Upper lobe of right lung (tissue), 1 donor: ENCODE measurements around the gene CCDC179. TPM values are rescaled to one million over a fixed set of nuclear protein-coding genes. Genes with fewer than 3 reads are reported as not detected.
A peak's percentile ranks its signal among the peaks of the same experiment; 100 is the strongest.

Experiments used
- ATAC-seq: fragments of 200-7000 bp; cut with Tn5 transposase; one replicate; pipeline ENCODE4 v1.9.1; 2020; ENCODE audit warnings: mild to moderate bottlenecking, moderate library complexity
- DNase-seq: peaks from one replicate; pipeline ENCODE4 v3.0.0-alpha.2; 2020
- H3K27ac ChIP-seq: fragments of 200-600 bp; one replicate; pipeline ENCODE4 v1.8.0; 2022
- H3K27me3 ChIP-seq: fragments of 200-600 bp; one replicate; pipeline ENCODE4 v1.8.0; 2022; ENCODE audit warnings: mild to moderate bottlenecking
- H3K36me3 ChIP-seq: fragments of 200-600 bp; one replicate; pipeline ENCODE4 v1.8.0; 2022
- H3K4me1 ChIP-seq: fragments of 200-600 bp; one replicate; pipeline ENCODE4 v1.8.0; 2022
- H3K4me3 ChIP-seq: fragments of 200-600 bp; one replicate; pipeline ENCODE4 v1.8.0; 2022; ENCODE audit warnings: mild to moderate bottlenecking
- H3K9me3 ChIP-seq: fragments of 200-600 bp; one replicate; pipeline ENCODE4 v1.8.0; 2022
- intact Hi-C: fragments of 100-400 bp; cut with DNase I; formaldehyde crosslinking; loops from one replicate; pipeline ENCODE4 v1.11.0; 2022
- total RNA-seq: library from RNA; stranded (reverse); fragmentation: NEBNext Ultra II Directional; extraction: Animal tissue kit (Norgen Biotek cat#: 25700); gene quantifications from one replicate; pipeline ENCODE4 v1.2.1, GENCODE V29; 2021
- TF ChIP-seq, protein P1 (sequence below): fragments of 200-600 bp; IDR thresholded peaks from one replicate; pipeline ENCODE4 v1.8.0; 2022; ENCODE audit warnings: antibody characterized with exemption
- donor health status: DM: no; HTN: yes; CAD: no; lungs with severe emphysema.

Gene CCDC179
- total RNA-seq, 1 donor from 2014 or later: not detected

DNA sequence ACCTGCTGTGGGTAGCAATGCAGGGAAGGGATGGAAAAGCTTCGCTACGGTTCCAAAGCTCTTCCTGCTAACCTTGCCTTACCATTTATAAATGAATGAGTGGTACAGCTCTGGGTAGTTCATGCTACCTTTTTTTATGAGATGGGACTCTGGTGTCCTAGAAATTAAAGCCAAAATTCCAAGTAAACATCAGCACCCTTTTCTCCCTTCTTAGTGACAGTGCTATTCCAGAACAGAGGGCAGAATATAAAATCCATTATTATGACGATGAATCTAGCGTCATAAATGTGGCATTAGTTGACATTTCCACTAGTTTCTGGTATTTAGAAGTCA, 30.2 kb downstream of the CCDC179 start:
- H3K27ac ChIP-seq: no peak overlapping the region

DNA sequence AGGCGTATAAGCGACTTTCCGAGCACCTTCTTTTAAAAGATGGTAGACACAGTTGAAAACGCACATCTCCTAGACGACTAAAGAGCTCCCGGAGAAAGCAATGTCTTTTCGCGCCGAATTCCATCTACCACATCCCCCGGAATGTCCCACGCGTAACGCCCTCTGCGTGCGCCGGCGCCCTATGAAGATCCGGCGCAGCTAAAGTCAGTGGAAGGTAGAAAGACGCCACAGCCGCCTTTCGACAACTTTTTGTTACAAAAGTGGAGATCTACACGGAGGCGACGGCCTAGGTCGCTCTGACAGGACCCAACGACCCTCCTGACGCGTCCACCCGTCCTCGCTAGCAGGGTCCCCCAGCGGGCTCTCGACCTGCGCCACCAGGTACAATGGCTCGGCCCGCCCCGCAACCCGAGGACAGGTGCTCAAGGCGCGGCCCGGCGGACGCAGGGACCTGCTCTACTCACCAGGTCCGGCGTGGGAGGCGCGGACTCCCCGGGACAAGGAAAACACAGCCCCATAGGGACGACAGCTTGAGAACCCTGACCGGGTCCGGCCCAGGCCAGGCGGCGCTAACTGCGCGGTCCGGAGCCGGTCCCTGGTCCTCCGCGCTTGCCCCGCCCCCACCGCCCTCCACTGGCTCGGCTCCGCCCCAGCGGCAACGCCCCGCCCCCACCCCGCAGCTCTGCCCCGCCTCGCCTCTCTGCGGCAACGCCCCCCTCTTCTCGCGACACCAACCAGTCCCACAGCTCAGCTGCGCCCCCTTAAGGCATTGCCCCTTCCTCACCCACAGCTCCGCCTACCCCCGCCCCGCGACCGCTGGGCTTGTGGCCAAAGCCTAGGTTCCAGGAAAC, 30.8 kb downstream of the CCDC179 start, which contains the start of gene SVIP:
SVIP (minus strand) TSS at position 571 of the 851 bp plus-strand sequence; CDS start at position 518, 53 bp downstream.
- peak; percentile 98 for DNase-seq
- no peaks in the 10 kb centered on the region for H3K4me1 ChIP-seq
- TF ChIP-seq, protein P1, sequence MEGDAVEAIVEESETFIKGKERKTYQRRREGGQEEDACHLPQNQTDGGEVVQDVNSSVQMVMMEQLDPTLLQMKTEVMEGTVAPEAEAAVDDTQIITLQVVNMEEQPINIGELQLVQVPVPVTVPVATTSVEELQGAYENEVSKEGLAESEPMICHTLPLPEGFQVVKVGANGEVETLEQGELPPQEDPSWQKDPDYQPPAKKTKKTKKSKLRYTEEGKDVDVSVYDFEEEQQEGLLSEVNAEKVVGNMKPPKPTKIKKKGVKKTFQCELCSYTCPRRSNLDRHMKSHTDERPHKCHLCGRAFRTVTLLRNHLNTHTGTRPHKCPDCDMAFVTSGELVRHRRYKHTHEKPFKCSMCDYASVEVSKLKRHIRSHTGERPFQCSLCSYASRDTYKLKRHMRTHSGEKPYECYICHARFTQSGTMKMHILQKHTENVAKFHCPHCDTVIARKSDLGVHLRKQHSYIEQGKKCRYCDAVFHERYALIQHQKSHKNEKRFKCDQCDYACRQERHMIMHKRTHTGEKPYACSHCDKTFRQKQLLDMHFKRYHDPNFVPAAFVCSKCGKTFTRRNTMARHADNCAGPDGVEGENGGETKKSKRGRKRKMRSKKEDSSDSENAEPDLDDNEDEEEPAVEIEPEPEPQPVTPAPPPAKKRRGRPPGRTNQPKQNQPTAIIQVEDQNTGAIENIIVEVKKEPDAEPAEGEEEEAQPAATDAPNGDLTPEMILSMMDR: peak; percentile 64
- no peaks in the 10 kb centered on the region for H3K9me3 ChIP-seq
- intact Hi-C loops: no loop called here
- peak within 1 kb of the TSS; percentile 89 for H3K27ac ChIP-seq
- peak within 1 kb of the TSS; percentile 81 for H3K4me3 ChIP-seq
- peak; percentile 100 for ATAC-seq
- peaks cover 17% of the 10 kb centered on the region for H3K36me3 ChIP-seq
- H3K27me3 ChIP-seq: no peaks in the 10 kb centered on the region

More for the DNA sequence above, 30.2 kb downstream of the CCDC179 start:
- no peaks in the 10 kb centered on the region for H3K9me3 ChIP-seq
- DNase-seq (no peak), ATAC-seq (no peak)
- TF ChIP-seq, protein P1: no peak
- H3K4me3 ChIP-seq: peak overlapping the region; percentile 81
- H3K36me3 ChIP-seq: peaks cover 15% of the 10 kb centered on the region
- H3K27me3 ChIP-seq: no peaks in the 10 kb centered on the region
- intact Hi-C loops: no loop called here
- H3K4me1 ChIP-seq: no peaks in the 10 kb centered on the region

DNA sequence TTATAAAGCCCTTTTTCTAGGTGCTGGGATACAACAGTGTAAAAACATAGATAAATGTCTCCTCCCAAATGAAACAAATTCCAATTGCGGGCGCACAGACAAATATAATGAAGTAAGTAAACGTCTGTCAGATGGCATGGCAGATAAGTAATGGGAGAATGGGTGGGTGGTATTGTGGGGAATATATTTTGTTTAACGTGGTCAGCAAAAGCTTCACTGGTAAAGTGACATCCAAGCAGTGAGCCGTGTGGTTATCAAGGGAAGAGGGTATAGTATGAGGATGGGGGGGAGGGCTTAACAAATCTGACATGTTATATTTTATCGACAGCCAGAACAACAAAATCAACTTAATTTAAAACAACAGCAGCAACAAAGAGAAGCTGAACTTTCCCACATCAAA, 31.9 kb downstream of the CCDC179 start:
- ATAC-seq: no peak
- intact Hi-C loops: no loop called here
- Histone ChIP-seq H3K27me3 (no peaks in the 10 kb centered on the region), H3K27ac (no peak overlapping the region), H3K4me1 (no peaks in the 10 kb centered on the region), H3K4me3 (peak overlapping the region; percentile 81), H3K9me3 (no peaks in the 10 kb centered on the region), H3K36me3 (peaks cover 17% of the 10 kb centered on the region)
- TF ChIP-seq, protein P1: no peak
- no peak for DNase-seq

DNA sequence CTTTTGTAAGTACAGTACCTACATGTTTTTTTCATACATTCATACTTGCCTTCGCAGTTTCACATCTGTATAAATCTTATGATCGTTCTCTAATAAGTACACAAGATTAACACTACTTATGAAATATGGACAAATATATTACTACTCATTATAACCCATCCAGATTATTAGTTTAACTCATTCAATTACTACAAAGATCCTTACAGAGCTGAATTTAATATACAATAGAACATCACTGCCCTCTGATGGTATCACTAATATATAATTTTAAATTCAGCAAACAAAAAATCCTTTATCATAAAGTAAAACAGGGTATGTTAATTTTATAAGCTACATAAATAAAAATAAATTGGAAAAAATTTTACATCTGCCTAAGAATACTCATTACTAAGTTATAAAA, 38.1 kb downstream of the CCDC179 start:
- Histone ChIP-seq H3K4me1 (no peaks in the 10 kb centered on the region), H3K27ac (no peak overlapping the region), H3K36me3 (peaks cover 57% of the 10 kb centered on the region), H3K4me3 (no peak overlapping the region), H3K9me3 (no peaks in the 10 kb centered on the region), H3K27me3 (no peaks in the 10 kb centered on the region)
- DNase-seq (no peak), ATAC-seq (no peak)
- intact Hi-C loops: no loop called here
- TF ChIP-seq, protein P1: no peak

DNA sequence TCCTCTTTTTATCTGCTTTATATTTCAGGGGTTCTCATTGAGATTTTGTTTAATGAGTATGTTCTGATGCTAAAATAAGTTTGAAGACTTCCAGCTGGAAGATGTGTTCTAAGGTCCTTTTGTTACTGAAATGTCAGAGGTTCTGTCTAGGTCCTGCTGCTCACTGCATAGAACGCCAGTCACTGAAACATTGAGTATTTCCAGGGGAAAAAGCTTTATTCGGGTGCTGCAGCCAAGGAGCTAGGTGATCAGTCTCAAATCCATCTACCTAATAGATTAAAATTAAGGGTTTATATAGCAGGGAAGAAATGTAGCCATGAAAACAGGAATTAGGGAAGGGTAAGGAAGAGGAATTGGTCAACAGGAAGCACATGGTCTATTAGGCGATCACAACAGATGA, 50.4 kb downstream of the CCDC179 start:
- H3K27me3 ChIP-seq: no peaks in the 10 kb centered on the region
- H3K4me3 ChIP-seq: no peak overlapping the region
- intact Hi-C loops: no loop called here
- DNase-seq (no peak), ATAC-seq (no peak)
- H3K4me1 ChIP-seq: peaks cover 11% of the 10 kb centered on the region
- H3K27ac ChIP-seq: no peak overlapping the region
- no peaks in the 10 kb centered on the region for H3K36me3 ChIP-seq
- H3K9me3 ChIP-seq: no peaks in the 10 kb centered on the region
- TF ChIP-seq, protein P1: no peak
